Measurements from ENCODE around the gene TIAL1. TPM values are rescaled to one million over a fixed set of nuclear protein-coding genes. Genes with fewer than 3 reads are reported as not detected.
A peak's percentile ranks its signal among the peaks of the same experiment; 100 is the strongest.

The TIAL1 gene
- total and polyA plus RNA-seq, 10 of the 15 experiments (the other 5 are each of a cell fraction or from before 2014, with no cell fraction given): 26.0 to 159 (median 62.8) TPM

GRCh38 chr10:119542988-119543813 is 53.6 kb downstream of the TIAL1 start (continued):
- TF ChIP-seq NR2F1 (conservative IDR thresholded peaks at IDR 0.05) (peak; percentile 66; the same call in 1 of the 2 replicates), ZBTB11 (CRISPR knock-in tag; IDR thresholded peaks at IDR 0.05) (no peak), ATF3 (IDR thresholded peaks at IDR 0.05; ENCODE audit: borderline replicate concordance, extremely low read depth, low read depth, low read length) (no peak), CBX5 (IDR thresholded peaks at IDR 0.05; ENCODE audit: low read depth) (no peak), FOXK2 (IDR thresholded peaks at IDR 0.05) (no peak), DPF2 (IDR thresholded peaks at IDR 0.05) (no peak; the same call in 1 of the 2 replicates), KDM1A (IDR thresholded peaks at IDR 0.05; ENCODE audit: borderline replicate concordance) (no peak), JUNB (IDR thresholded peaks at IDR 0.05) (no peak), TCF7 (IDR thresholded peaks at IDR 0.05; ENCODE audit: borderline replicate concordance) (no peak), MEF2B (IDR thresholded peaks at IDR 0.05; ENCODE audit: partially characterized antibody, poor library complexity, severe bottlenecking) (peak; percentile 44), ZSCAN29 (IDR thresholded peaks at IDR 0.05) (no peak), SMAD1 (IDR thresholded peaks at IDR 0.05; ENCODE audit: low read depth, partially characterized antibody) (no peak), MAX (IDR thresholded peaks at IDR 0.05; ENCODE audit: low read depth, low read length) (no peak; the same call in 1 of the 2 replicates), YY1 (IDR thresholded peaks at IDR 0.05; ENCODE audit: low read depth, low read length) (0 out of 2 replicates have a peak, but pooled peaks have one; percentile 33), BRCA1 (IDR thresholded peaks at IDR 0.05; ENCODE audit: low read depth, low read length) (no peak), RB1 (IDR thresholded peaks at IDR 0.05; ENCODE audit: borderline replicate concordance) (peak; percentile 86; the same call in 1 of the 2 replicates), SUPT20H (IDR thresholded peaks at IDR 0.05; ENCODE audit: borderline replicate concordance, control insufficient read depth, low read depth, low read length) (no peak), E2F8 (IDR thresholded peaks at IDR 0.05; ENCODE audit: low read depth, partially characterized antibody) (no peak), IRF5 (IDR thresholded peaks at IDR 0.05; ENCODE audit: borderline replicate concordance) (no peak), NR2C2 (IDR thresholded peaks at IDR 0.05; ENCODE audit: borderline replicate concordance, control insufficient read depth, insufficient read length, low read depth) (no peak), EGR1 (IDR thresholded peaks at IDR 0.05; ENCODE audit: borderline replicate concordance in 1 of 2, low read depth in 2 of 2, low read length in 2 of 2) (no peak), CREM (IDR thresholded peaks at IDR 0.05; ENCODE audit: low read depth) (no peak)
